Glutamatergic neuron (in vitro differentiated cells): ENCODE measurements around the gene CAPN12. TPM values are rescaled to one million over a fixed set of nuclear protein-coding genes. Genes with fewer than 3 reads are reported as not detected.
"Not testable (repeated sequence)": the region's sequence is repeated elsewhere in the genome, so short reads cannot be mapped to it uniquely, and the experiment has no call there.

Experiments used
- DNase-seq: peaks from one replicate; pipeline ENCODE4 v3.0.0; 2022
- H3K27ac Mint-ChIP-seq: one replicate; pipeline ENCODE4 v1.8.0; 2020; ENCODE audit warnings: mild to moderate bottlenecking, mixed read lengths, inconsistent platforms; ENCODE audit not compliant: unreplicated experiment
- H3K27me3 Mint-ChIP-seq: one replicate; pipeline ENCODE4 v1.8.0; 2020; ENCODE audit warnings: mild to moderate bottlenecking, moderate library complexity, mixed read lengths, inconsistent platforms; ENCODE audit not compliant: unreplicated experiment
- H3K36me3 Mint-ChIP-seq: one replicate; pipeline ENCODE4 v1.8.0; 2020; ENCODE audit warnings: mild to moderate bottlenecking, mixed read lengths, inconsistent platforms; ENCODE audit not compliant: unreplicated experiment
- H3K4me1 Mint-ChIP-seq: one replicate; pipeline ENCODE4 v1.8.0; 2020; ENCODE audit warnings: mild to moderate bottlenecking, low read depth, mixed read lengths, inconsistent platforms; ENCODE audit not compliant: unreplicated experiment
- H3K4me3 Mint-ChIP-seq: one replicate; pipeline ENCODE4 v1.8.0; 2020; ENCODE audit warnings: mild to moderate bottlenecking, mixed read lengths, inconsistent platforms; ENCODE audit not compliant: unreplicated experiment
- H3K9me3 Mint-ChIP-seq: one replicate; pipeline ENCODE4 v1.8.0; 2020; ENCODE audit warnings: mild to moderate bottlenecking, moderate library complexity, mixed read lengths, inconsistent platforms; ENCODE audit not compliant: unreplicated experiment
- CTCF ChIP-seq: fragments of 200-600 bp; sonication (generic); IDR thresholded peaks from one replicate; pipeline ENCODE4 v1.5.0; 2021; ENCODE audit not compliant: partially characterized antibody, unreplicated experiment
- long read RNA-seq: library from polyadenylated mRNA; unstranded; transcript quantifications from one replicate; pipeline ENCODE4 v2.0.0, GENCODE V29; 2020; ENCODE audit not compliant: unreplicated experiment
- total RNA-seq: library from RNA; stranded (reverse); fragmentation: NEBNext Ultra II Directional; extraction: Animal tissue kit (Norgen Biotek cat#: 25700); gene quantifications from one replicate; pipeline ENCODE4 v1.2.1, GENCODE V29; 2021; ENCODE audit not compliant: unreplicated experiment

CAPN12 gene
- 4.8 TPM for total RNA-seq
- long read RNA-seq = 0 reads

- Mint-ChIP-seq H3K36me3 (no peaks in the 10 kb centered on the region), H3K9me3 (peaks cover 4% of the 10 kb centered on the region), H3K27ac (no peak within 1 kb of the TSS), H3K4me3 (no peak within 1 kb of the TSS), H3K4me1 (no peaks in the 10 kb centered on the region), H3K27me3 (peaks cover 2% of the 10 kb centered on the region)
- no peak for TF ChIP-seq CTCF
- no peak for DNase-seq
Observed at GRCh38 chr19:38744298-38744681, at the start of gene CAPN12. Gene CAPN12 (minus strand): TSS chr19:38744474. CDS start chr19:38744165, 309 bp downstream.

GRCh38 chr19:38793671-38794070, 49.4 kb upstream of the CAPN12 start:
- H3K27ac Mint-ChIP-seq = no peak overlapping the region
- peaks cover 4% of the 10 kb centered on the region for H3K27me3 Mint-ChIP-seq
- peaks cover 1% of the 10 kb centered on the region for H3K4me1 Mint-ChIP-seq
- peaks cover 6% of the 10 kb centered on the region for H3K9me3 Mint-ChIP-seq
- no peak overlapping the region for H3K4me3 Mint-ChIP-seq
- DNase-seq = no peak
- H3K36me3 Mint-ChIP-seq = no peaks in the 10 kb centered on the region
- TF ChIP-seq CTCF = no peak

GRCh38 chr19:38793177-38793576, 48.9 kb upstream of the CAPN12 start:
- H3K27me3 Mint-ChIP-seq = peaks cover 7% of the 10 kb centered on the region
- no peak for TF ChIP-seq CTCF
- H3K9me3 Mint-ChIP-seq = peaks cover 6% of the 10 kb centered on the region
- peak overlapping the region; percentile 18 for H3K4me3 Mint-ChIP-seq
- no peak for DNase-seq
- H3K36me3 Mint-ChIP-seq = no peaks in the 10 kb centered on the region
- peaks cover 1% of the 10 kb centered on the region for H3K4me1 Mint-ChIP-seq
- H3K27ac Mint-ChIP-seq = no peak overlapping the region

GRCh38 chr19:38792250-38793111, 48.2 kb upstream of the CAPN12 start:
- DNase-seq = peak; percentile 80
- Mint-ChIP-seq H3K9me3 (peaks cover 6% of the 10 kb centered on the region), H3K27me3 (peaks cover 7% of the 10 kb centered on the region), H3K27ac (no peak overlapping the region), H3K4me3 (peak overlapping the region; percentile 18), H3K36me3 (no peaks in the 10 kb centered on the region), H3K4me1 (peaks cover 1% of the 10 kb centered on the region)
- TF ChIP-seq CTCF = peak; percentile 80

GRCh38 chr19:38791451-38792064, 47.3 kb upstream of the CAPN12 start:
- not testable (repeated sequence) for H3K27me3 Mint-ChIP-seq, DNase-seq, H3K4me3 Mint-ChIP-seq, H3K36me3 Mint-ChIP-seq, H3K9me3 Mint-ChIP-seq, H3K27ac Mint-ChIP-seq, H3K4me1 Mint-ChIP-seq

- not testable (repeated sequence) for H3K27ac Mint-ChIP-seq, H3K36me3 Mint-ChIP-seq, H3K4me3 Mint-ChIP-seq, H3K4me1 Mint-ChIP-seq, DNase-seq, H3K27me3 Mint-ChIP-seq, H3K9me3 Mint-ChIP-seq
Observed at GRCh38 chr19:38790507-38791403, 46.5 kb upstream of the CAPN12 start.
